Sigmoid colon (tissue), 7 donors: Measurements from ENCODE around the gene TMPRSS11D. TPM values are rescaled to one million over a fixed set of nuclear protein-coding genes. Genes with fewer than 3 reads are reported as not detected.

Experiments used
- DNase-seq: peaks from one replicate; pipeline ENCODE4 v3.0.0-alpha.2; 2019
- H3K27ac ChIP-seq, 4 donors: fragments of 200-600 bp; sonication (generic); one replicate each; pipeline ENCODE4 v1.5.1; 2016 to 2019; ENCODE audit warnings: mild to moderate bottlenecking in 1 of 4
- H3K27me3 ChIP-seq, 3 donors: fragments of 200-600 bp; sonication (generic); one replicate each; pipeline ENCODE4 v1.5.1; 2019; ENCODE audit warnings: mild to moderate bottlenecking in 1 of 3
- H3K36me3 ChIP-seq, 4 donors: fragments of 200-600 bp; sonication (generic); one replicate each; pipeline ENCODE4 v1.5.1; 2016 to 2019
- H3K4me1 ChIP-seq, 4 donors: fragments of 200-600 bp; sonication (generic); one replicate each; pipeline ENCODE4 v1.5.1; 2017 to 2019
- H3K4me3 ChIP-seq, 4 donors: fragments of 200-600 bp; sonication (generic); one replicate each; pipeline ENCODE4 v1.5.1; 2017 to 2019; ENCODE audit warnings: mild to moderate bottlenecking in 2 of 4, moderate library complexity in 1 of 4
- H3K9me3 ChIP-seq, 4 donors: fragments of 200-600 bp in 3 of 4; sonication (generic) in 3 of 4; one replicate each; pipeline versions ENCODE4 v1.5.1 to v1.6.1; 2013 to 2019
- EP300 ChIP-seq, 4 donors: sonication (generic); formaldehyde crosslinking; IDR thresholded peaks; one replicate each; pipeline ENCODE4 v1.6.1; 2017; ENCODE audit warnings: antibody characterized with exemption in 4 of 4
- POLR2A ChIP-seq, 2 donors: fragments of 450-650 bp; IDR thresholded peaks; one replicate each; pipeline ENCODE4 v1.6.1; 2016; ENCODE audit warnings: antibody characterized with exemption in 2 of 2, mild to moderate bottlenecking in 2 of 2, moderate library complexity in 2 of 2
- POLR2AphosphoS5 ChIP-seq, 4 donors: sonication (generic); formaldehyde crosslinking; IDR thresholded peaks; one replicate each; pipeline ENCODE4 v1.6.1; 2017; ENCODE audit warnings: antibody characterized with exemption in 4 of 4
- WGBS, 2 donors: extraction: QIAGEN DNeasy Blood & Tissue Kit; methylation state at CpG; one replicate each; pipeline ENCODE4 v1.1.7; 2013; 5-methylcytosine and 5-hydroxymethylcytosine counted together
- intact Hi-C: fragments of 100-400 bp; cut with DNase I; formaldehyde crosslinking; loops from one replicate; pipeline ENCODE4 v1.15.1; 2023
- polyA plus RNA-seq, 3 donors: library from polyadenylated mRNA; stranded (reverse); fragments of 200-250 nt; gene quantifications; one replicate each; pipeline ENCODE4 v1.2.3, GENCODE V29; 2013
- total RNA-seq, 4 donors: library from RNA; depleted of rRNA; stranded (reverse); fragments of >200 nt; gene quantifications; one replicate each; pipeline ENCODE4 v1.1.0, GENCODE V29; 2016
- TF ChIP-seq, protein P1 (sequence below), 4 experiments: fragments of 450-650 bp in 3 of 4; fragments of 200-600 bp in 1 of 4; IDR thresholded peaks; one replicate each; pipeline ENCODE4 v1.5.1; 2016 to 2019; ENCODE audit warnings: antibody characterized with exemption in 4 of 4, mild to moderate bottlenecking in 3 of 4, moderate library complexity in 2 of 4
- donor health status: healthy with polysubstance abuse.
- donor health status: Bipolar disorder and iron deficiency.
- donor health status: healthy.

TMPRSS11D gene, protein sequence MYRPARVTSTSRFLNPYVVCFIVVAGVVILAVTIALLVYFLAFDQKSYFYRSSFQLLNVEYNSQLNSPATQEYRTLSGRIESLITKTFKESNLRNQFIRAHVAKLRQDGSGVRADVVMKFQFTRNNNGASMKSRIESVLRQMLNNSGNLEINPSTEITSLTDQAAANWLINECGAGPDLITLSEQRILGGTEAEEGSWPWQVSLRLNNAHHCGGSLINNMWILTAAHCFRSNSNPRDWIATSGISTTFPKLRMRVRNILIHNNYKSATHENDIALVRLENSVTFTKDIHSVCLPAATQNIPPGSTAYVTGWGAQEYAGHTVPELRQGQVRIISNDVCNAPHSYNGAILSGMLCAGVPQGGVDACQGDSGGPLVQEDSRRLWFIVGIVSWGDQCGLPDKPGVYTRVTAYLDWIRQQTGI
- total RNA-seq (not detected), polyA plus RNA-seq (under 1 TPM in 1 of 3 donors, not detected in 2; 0.07 TPM)

DNA sequence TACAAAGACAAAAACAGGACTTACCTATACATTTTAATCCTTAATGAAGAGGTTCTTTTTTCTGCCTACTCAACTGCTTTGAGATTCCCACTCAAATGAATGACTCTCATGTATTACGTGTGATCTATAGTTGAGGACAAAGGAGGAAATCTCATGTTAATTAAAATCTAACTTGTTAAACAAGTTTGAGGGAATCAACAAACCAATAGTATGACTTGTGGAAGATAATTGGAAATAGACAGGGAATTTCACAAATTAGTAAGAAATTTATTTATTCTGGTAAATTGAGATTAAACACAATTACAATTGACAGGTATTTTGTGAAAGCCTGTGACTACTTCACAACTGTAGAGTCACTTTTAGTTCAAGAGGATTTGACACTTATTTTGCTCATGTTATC, at the start of gene TMPRSS11D:
TMPRSS11D (minus strand) TSS at position 101 of the 400 bp plus-strand sequence; CDS start at position 32, 69 bp downstream.
- H3K27ac ChIP-seq, result no peak within 1 kb of the TSS
- WGBS, 2 donors, result 48 to 88% methylated on average over 1 of the region's 1 CpG
- H3K36me3 ChIP-seq, result no peaks in the 10 kb centered on the region
- H3K27me3 ChIP-seq, result no peaks in the 10 kb centered on the region
- intact Hi-C loops, result no loop called here
- TF ChIP-seq EP300 (IDR thresholded peaks at IDR 0.05) (no peak), POLR2AphosphoS5 (IDR thresholded peaks at IDR 0.05) (no peak), POLR2A (IDR thresholded peaks at IDR 0.05) (no peak)
- TF ChIP-seq, protein P1, sequence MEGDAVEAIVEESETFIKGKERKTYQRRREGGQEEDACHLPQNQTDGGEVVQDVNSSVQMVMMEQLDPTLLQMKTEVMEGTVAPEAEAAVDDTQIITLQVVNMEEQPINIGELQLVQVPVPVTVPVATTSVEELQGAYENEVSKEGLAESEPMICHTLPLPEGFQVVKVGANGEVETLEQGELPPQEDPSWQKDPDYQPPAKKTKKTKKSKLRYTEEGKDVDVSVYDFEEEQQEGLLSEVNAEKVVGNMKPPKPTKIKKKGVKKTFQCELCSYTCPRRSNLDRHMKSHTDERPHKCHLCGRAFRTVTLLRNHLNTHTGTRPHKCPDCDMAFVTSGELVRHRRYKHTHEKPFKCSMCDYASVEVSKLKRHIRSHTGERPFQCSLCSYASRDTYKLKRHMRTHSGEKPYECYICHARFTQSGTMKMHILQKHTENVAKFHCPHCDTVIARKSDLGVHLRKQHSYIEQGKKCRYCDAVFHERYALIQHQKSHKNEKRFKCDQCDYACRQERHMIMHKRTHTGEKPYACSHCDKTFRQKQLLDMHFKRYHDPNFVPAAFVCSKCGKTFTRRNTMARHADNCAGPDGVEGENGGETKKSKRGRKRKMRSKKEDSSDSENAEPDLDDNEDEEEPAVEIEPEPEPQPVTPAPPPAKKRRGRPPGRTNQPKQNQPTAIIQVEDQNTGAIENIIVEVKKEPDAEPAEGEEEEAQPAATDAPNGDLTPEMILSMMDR (IDR thresholded peaks at IDR 0.05), result no peak
- H3K4me3 ChIP-seq, result no peak within 1 kb of the TSS
- H3K4me1 ChIP-seq, result no peaks in the 10 kb centered on the region
- H3K9me3 ChIP-seq, result no peaks in the 10 kb centered on the region
- no peak for DNase-seq

DNA sequence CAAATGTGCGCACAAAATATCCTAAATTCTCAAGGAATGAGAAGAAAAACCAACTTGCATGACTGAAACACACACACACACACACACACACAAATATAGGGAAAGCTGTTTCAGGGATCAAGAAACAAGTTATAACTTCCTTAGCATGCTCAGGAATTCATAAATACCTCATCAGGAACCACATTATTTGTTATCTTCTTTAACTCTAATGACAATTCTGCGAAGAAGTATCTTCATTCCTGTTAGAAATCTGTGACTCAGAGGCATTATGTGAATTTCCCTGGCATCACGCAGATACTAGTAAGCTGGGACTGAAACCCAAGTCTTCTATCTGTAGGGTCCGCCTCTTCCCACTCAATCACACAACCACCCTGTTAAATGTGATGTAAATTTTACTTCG, 49.2 kb upstream of the TMPRSS11D start:
- 93 to 95% methylated on average over 5 of the region's 5 CpGs for WGBS, 2 donors

DNA sequence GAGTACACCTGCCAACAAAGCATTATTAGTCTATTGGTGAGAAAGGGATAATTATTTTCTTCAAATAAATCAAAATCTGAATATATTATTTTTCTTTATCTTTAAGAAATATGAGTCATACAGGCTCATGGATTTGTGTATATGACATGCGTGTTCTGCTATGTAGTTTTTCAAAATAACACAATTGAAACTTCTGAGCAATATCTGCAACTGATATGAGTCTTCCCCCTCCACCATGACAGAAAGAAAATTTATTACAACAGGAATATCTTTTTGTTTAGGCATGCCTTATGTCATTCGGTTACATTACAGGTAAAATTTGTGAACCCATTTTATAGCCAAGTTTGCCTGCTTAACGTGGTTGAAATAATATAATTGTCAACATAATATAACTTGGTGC, 47.5 kb upstream of the TMPRSS11D start:
- TF ChIP-seq EP300 (IDR thresholded peaks at IDR 0.05) (no peak), POLR2A (IDR thresholded peaks at IDR 0.05) (no peak), POLR2AphosphoS5 (IDR thresholded peaks at IDR 0.05) (no peak)
- TF ChIP-seq, protein P1 (IDR thresholded peaks at IDR 0.05), result no peak
- Histone ChIP-seq H3K27ac (no peak overlapping the region), H3K9me3 (no peaks in the 10 kb centered on the region), H3K27me3 (no peaks in the 10 kb centered on the region), H3K4me1 (no peaks in the 10 kb centered on the region), H3K36me3 (no peaks in the 10 kb centered on the region), H3K4me3 (no peak overlapping the region)
- intact Hi-C loops, result no loop called here
- 67 to 87% methylated on average over 3 of the region's 3 CpGs for WGBS, 2 donors
- no peak for DNase-seq

More for the DNA sequence above, 49.2 kb upstream of the TMPRSS11D start:
- intact Hi-C loops, result no loop called here
- Histone ChIP-seq H3K9me3 (no peaks in the 10 kb centered on the region), H3K36me3 (no peaks in the 10 kb centered on the region), H3K4me1 (no peaks in the 10 kb centered on the region), H3K4me3 (no peak overlapping the region), H3K27me3 (no peaks in the 10 kb centered on the region), H3K27ac (no peak overlapping the region)
- TF ChIP-seq EP300 (IDR thresholded peaks at IDR 0.05) (no peak), POLR2A (IDR thresholded peaks at IDR 0.05) (no peak), POLR2AphosphoS5 (IDR thresholded peaks at IDR 0.05) (no peak)
- TF ChIP-seq, protein P1 (IDR thresholded peaks at IDR 0.05), result no peak
- no peak for DNase-seq

DNA sequence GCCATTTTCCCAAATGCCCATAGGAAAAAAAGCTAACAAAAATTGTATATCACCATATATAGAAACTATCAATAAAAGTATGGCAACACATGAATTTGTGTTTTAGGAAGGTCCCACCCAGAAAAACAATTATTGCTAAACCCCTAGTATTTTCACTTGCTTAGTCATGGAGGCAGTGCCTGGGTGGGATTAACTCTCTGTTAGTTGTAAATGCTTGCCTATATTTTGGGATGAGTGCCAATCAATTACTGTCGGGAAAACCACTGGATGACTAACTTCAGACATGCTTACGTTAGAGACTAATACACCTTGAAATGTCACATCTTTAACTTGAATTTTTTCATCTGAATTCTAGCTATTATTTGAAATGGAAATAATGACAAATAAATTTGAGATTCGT, 45.6 kb upstream of the TMPRSS11D start:
- no peaks in the 10 kb centered on the region for H3K9me3 ChIP-seq
- WGBS, 2 donors, result 68 to 86% methylated on average over 3 of the region's 3 CpGs
- intact Hi-C loops, result no loop called here

More for the DNA sequence above, 45.6 kb upstream of the TMPRSS11D start:
- no peaks in the 10 kb centered on the region for H3K4me1 ChIP-seq
- no peaks in the 10 kb centered on the region for H3K27me3 ChIP-seq
- H3K4me3 ChIP-seq, result no peak overlapping the region
- no peak for DNase-seq
- no peak for TF ChIP-seq POLR2AphosphoS5 (IDR thresholded peaks at IDR 0.05)
- no peak for TF ChIP-seq EP300 (IDR thresholded peaks at IDR 0.05)
- TF ChIP-seq, protein P1 (IDR thresholded peaks at IDR 0.05), result no peak
- TF ChIP-seq POLR2A (IDR thresholded peaks at IDR 0.05), result no peak
- no peaks in the 10 kb centered on the region for H3K36me3 ChIP-seq
- no peak overlapping the region for H3K27ac ChIP-seq
